ENCODE data around the gene SNX9.

SNX9 gene

DNA sequence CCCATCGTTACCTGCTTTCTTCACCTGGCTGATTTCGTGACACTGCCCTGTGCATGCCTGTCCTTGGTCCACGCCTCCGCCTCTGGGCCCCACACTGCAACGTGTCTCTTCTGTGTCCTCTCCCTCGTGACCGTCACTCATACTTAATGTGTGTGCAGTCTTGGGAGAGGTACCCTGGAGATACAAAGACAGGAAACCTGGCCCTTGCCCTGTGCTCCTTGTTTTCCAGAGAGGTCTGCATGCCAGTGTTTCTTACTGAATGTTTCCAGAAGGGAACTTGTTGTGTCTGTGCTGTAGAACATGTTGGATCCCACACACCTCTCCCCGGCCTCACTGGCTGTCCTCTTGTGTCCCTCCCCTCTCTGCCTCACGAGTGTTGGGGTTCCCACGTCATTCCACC is 45.8 kb downstream of the SNX9 start:
- TF ChIP-seq, protein P1, sequence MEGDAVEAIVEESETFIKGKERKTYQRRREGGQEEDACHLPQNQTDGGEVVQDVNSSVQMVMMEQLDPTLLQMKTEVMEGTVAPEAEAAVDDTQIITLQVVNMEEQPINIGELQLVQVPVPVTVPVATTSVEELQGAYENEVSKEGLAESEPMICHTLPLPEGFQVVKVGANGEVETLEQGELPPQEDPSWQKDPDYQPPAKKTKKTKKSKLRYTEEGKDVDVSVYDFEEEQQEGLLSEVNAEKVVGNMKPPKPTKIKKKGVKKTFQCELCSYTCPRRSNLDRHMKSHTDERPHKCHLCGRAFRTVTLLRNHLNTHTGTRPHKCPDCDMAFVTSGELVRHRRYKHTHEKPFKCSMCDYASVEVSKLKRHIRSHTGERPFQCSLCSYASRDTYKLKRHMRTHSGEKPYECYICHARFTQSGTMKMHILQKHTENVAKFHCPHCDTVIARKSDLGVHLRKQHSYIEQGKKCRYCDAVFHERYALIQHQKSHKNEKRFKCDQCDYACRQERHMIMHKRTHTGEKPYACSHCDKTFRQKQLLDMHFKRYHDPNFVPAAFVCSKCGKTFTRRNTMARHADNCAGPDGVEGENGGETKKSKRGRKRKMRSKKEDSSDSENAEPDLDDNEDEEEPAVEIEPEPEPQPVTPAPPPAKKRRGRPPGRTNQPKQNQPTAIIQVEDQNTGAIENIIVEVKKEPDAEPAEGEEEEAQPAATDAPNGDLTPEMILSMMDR (IDR thresholded peaks at IDR 0.05; ENCODE audit: insufficient read depth, missing control alignments), result no peak
- FAIRE-seq, result no peak

DNA sequence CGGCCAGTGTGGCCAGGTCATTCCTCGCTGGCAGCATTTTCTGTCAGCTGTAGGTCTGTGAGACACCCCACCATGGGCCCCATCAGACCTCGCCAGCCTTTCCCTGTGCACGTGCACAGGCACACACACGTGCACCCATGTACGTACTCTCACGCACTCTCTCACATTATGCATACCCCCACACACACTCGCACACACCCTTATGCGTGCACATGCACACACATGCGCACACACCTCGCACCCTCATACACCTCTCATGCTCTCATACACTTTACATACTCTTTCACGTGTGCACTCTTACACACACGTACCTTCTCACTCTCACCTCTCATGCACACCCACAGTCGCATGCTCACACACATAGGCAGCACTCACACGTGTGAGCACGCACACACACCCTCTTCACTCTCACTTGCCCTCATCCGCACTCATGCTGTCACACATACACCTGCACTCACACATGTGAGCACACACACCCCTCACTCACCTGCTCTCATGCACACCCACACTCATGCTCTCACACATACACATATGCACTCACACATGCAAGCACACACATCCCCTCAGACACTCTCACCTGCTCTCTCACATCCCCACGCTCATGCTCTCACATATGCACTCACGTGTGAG is 46.7 kb downstream of the SNX9 start:
- DNase-seq (ENCODE audit: insufficient read length, low spot score) (no peak), FAIRE-seq (no peak)
- TF ChIP-seq, protein P1 (IDR thresholded peaks at IDR 0.05; ENCODE audit: insufficient read depth, missing control alignments), result no peak

More for the DNA sequence above, 45.8 kb downstream of the SNX9 start:
- no peak for DNase-seq (ENCODE audit: insufficient read length, low spot score)

DNA sequence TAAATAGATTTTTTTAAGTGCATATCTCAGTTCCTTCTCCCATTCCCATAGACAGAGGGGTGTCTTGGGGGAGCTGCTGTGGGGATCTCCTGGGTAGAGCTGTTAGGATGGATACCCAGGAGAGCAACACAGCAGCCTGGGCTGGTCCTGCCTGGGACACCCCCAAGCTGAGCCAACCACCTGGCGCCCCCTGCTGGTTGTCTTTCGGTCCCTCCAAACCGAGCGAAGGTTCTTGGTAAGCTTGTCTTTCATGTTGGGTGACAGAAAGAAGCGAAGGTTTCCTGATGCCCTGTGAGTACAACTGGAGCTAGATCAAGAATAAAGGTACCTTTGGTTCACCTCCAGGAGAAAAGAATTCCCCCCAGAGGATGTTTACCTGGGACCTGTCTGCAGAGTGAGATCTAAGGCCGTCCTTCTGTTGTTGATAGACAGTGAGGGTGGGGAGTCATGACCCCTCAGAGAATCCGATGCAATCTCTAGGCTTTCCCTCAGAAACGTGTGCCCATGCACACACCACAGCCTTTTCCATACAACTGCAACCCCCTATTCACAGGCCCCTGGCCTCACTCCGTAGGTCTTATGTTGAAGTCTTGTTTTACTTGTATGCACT is 50.8 kb downstream of the SNX9 start:
- FAIRE-seq, result no peak
- no peak for DNase-seq (ENCODE audit: insufficient read length, low spot score)

DNA sequence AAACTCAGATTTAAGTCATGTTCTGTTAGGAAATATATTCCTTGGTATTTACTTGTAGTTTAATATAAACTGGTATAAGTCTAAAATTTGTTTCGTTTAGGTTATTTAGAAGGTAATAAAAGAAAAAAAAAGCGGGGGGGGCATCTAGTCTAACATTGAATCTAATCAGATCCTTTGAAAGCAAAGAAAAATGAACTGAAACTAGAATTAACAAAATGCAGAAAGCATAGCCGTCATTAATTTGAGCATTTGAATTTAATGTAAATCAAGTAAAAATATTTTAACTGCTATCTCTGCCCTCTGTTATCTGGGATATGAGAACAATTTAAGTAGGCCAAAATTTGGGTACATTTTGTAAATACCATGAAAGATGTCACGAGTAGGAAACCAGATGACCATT is 54.1 kb downstream of the SNX9 start:
- FAIRE-seq (no peak), DNase-seq (ENCODE audit: insufficient read length, low spot score) (no peak)
- TF ChIP-seq, protein P1 (IDR thresholded peaks at IDR 0.05; ENCODE audit: insufficient read depth, missing control alignments), result no peak

More for the DNA sequence above, 50.8 kb downstream of the SNX9 start:
- TF ChIP-seq, protein P1 (IDR thresholded peaks at IDR 0.05; ENCODE audit: insufficient read depth, missing control alignments), result peak; percentile 71

DNA sequence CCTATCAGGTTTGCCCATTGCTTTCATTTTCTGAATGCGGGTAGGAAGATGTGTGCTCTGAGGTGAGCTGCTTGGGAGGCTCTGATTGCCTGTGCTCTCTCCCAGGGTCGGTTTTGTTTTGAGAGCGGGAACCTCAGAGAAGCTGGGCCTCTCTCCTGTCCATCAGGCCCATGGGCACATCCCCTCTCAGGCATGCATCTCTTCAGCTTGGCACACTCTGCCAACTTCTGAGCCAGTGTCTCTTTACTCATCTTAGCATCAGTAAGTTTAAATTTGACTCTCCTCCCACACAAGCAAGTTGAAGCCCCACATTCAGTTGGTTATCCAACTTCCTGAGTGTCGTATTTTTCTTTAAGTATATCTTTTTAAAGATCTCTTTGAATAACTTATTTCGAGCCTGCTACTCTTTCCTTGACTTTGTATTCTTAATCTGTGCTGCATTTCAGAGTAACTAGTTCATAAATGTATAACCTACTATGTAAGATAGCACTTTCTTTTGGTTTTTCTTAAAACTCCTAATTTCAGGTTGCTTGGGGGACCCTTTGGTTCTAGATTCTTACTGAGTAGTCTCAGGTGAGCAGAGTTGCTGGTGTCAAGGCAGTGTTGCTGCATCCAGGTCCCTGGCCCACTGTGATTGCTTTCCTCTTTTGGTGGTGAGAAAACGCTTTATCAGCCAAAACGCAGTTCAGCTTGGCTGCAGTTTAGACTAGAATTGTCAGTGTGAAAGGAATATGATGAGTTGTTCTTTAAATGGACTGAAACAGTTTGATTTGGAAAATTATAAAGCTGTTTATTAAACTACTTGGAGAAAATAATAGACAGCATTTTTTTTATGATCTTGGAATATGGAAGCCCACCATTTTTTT is 54.8 kb downstream of the SNX9 start:
- DNase-seq (ENCODE audit: insufficient read length, low spot score), result no peak
- FAIRE-seq, result no peak
- TF ChIP-seq, protein P1 (IDR thresholded peaks at IDR 0.05; ENCODE audit: insufficient read depth, missing control alignments), result no peak

DNA sequence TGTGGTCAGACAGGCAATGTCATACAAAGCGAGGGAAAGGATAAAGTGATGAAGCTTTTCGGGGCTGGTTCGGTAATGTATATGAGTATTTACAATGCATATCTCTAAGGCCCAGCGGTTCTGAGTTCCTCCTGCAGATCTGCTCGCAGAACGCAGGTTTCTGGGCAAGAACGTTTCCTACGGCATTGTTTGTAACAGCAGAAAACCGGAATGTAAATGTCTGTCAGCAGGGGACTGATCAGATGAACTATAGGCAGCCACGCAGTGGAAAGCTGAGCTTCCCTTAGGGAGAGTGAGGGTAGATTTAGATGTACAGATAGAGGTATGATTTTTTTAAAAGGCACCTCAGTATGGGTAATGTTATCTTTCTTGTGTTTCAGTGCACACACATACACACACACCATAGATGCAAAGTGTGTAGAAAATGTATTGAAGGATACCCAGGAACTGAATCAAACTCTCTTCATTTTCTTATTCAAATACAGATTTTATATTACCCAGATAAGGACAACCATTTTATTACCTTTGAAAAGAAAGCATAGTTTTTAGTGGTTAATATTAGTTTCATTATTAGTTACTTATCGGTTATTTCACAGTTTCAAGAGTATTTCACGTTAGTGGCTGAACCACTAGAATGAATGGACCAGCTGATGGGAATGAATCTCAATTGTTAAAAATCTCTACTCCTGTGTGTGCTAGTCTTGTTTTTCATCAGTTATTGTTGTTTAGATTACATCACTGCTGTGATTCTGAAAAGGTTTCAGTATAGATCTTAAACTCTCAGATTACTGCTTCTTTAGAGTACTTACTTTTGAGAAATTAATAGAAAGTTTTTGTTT is 56.2 kb downstream of the SNX9 start:
- FAIRE-seq, result peak; percentile 64
- DNase-seq (ENCODE audit: insufficient read length, low spot score), result no peak
- TF ChIP-seq, protein P1 (IDR thresholded peaks at IDR 0.05; ENCODE audit: insufficient read depth, missing control alignments), result no peak
